Panc1 (cell line): ENCODE results near the gene DIP2C. TPM values are rescaled to one million over a fixed set of nuclear protein-coding genes. Genes with fewer than 3 reads are reported as not detected.
A peak's percentile ranks its signal among the peaks of the same experiment; 100 is the strongest.

Experiments
- ATAC-seq: fragments of 200-7000 bp; cut with Tn5 transposase; 2 replicates; pipeline ENCODE4 v1.9.1; 2020; ENCODE audit warnings: mild to moderate bottlenecking, moderate library complexity
- BruUV-seq: library from RNA; stranded (reverse); fragments of 400-500 nt; replicated peaks from 2 replicates; lab custom pipeline; 2021; lab: Mats Ljungman, UMichigan
- CTCF ChIA-PET: fragments of 300-600 bp; sonication (Branson Sonifier 250); formaldehyde crosslinking; loops from one replicate; lab custom pipeline; 2022; ENCODE audit warnings: antibody characterized with exemption; lab: Charles Lee
- POLR2A ChIA-PET: fragments of 300-600 bp; sonication (Branson Sonifier 250); formaldehyde crosslinking; loops from one replicate; lab custom pipeline; 2022; ENCODE audit warnings: antibody characterized with exemption; lab: Charles Lee
- DNase-seq: peaks from one replicate; pipeline ENCODE4 v3.0.0-alpha.2; 2010; ENCODE audit warnings: low read depth, low spot score
- H3K27ac ChIP-seq: 2 replicates; pipeline ENCODE4 v1.5.1; 2011; ENCODE audit warnings: mild to moderate bottlenecking, low read length, inconsistent platforms
- H3K27me3 ChIP-seq: fragments of 200-500 bp; sonication (Bioruptor generic); 2 replicates; pipeline ENCODE4 v1.6.0; 2014; ENCODE audit warnings: low read length, inconsistent platforms; ENCODE audit not compliant: control insufficient read depth, insufficient read depth
- H3K36me3 ChIP-seq: fragments of 200-500 bp; sonication (Bioruptor generic); 2 replicates; pipeline ENCODE4 v1.5.1; 2014; ENCODE audit warnings: inconsistent platforms, mild to moderate bottlenecking, low read length, moderate library complexity; ENCODE audit not compliant: control insufficient read depth, insufficient read depth
- H3K4me1 ChIP-seq: 2 replicates; pipeline ENCODE4 v1.5.1; 2011; ENCODE audit warnings: inconsistent platforms, mild to moderate bottlenecking, low read length, moderate library complexity; ENCODE audit not compliant: control insufficient read depth, insufficient read depth
- H3K4me3 ChIP-seq, 2 experiments: 2 replicates each; pipeline ENCODE4 v1.5.1; 2011 to 2012; ENCODE audit warnings: low read depth in 2 of 2, low read length in 2 of 2, mild to moderate bottlenecking in 2 of 2, inconsistent platforms in 1 of 2, moderate library complexity in 1 of 2
- H3K9me3 ChIP-seq: fragments of 200-500 bp; sonication (Bioruptor generic); 2 replicates; pipeline ENCODE4 v1.5.1; 2014; ENCODE audit warnings: low read depth, mild to moderate bottlenecking, inconsistent platforms, low read length, moderate library complexity; ENCODE audit not compliant: control insufficient read depth, insufficient read depth
- CTCF ChIP-seq: fragments of 450-650 bp; IDR thresholded peaks from 2 replicates; pipeline ENCODE4 v1.5.1; 2017; ENCODE audit warnings: mild to moderate bottlenecking
- POLR2AphosphoS5 ChIP-seq: IDR thresholded peaks from 2 replicates; pipeline ENCODE4 v1.6.1; 2012; ENCODE audit warnings: mild to moderate bottlenecking, low read depth, low read length, moderate library complexity
- REST ChIP-seq, 2 experiments: IDR thresholded peaks; 2 replicates each; pipeline ENCODE4 v1.6.1; 2011 to 2012; ENCODE audit warnings: low read depth in 2 of 2, control low read depth in 1 of 2, low read length in 1 of 2, mild to moderate bottlenecking in 1 of 2, moderate library complexity in 1 of 2; ENCODE audit not compliant: insufficient read depth in 1 of 2
- SIN3A ChIP-seq: IDR thresholded peaks from 2 replicates; pipeline ENCODE4 v1.6.1; 2012; ENCODE audit warnings: low read depth, mild to moderate bottlenecking, low read length, moderate library complexity, borderline replicate concordance; ENCODE audit not compliant: insufficient read depth
- TCF7L2 ChIP-seq: IDR thresholded peaks from 2 replicates; pipeline ENCODE4 v1.6.1; 2011; ENCODE audit warnings: mild to moderate bottlenecking, low read depth, low read length, inconsistent platforms
- in situ Hi-C: cut with HindIII; loops from 2 replicates; pipeline ENCODE4 v1.10.0; 2016; ENCODE audit warnings: low sequenced_read_pairs, low pct_unique_long_range_greater_than_20kb
- intact Hi-C: fragments of 100-400 bp; cut with micrococcal nuclease; formaldehyde crosslinking; loops from one replicate; pipeline ENCODE4 v1.10.0; 2022; ENCODE audit not compliant: unreplicated experiment
- total RNA-seq: library from RNA; stranded (reverse); gene quantifications from one replicate; pipeline ENCODE4 v1.2.1, GENCODE V29; 2021; ENCODE audit not compliant: unreplicated experiment

Gene DIP2C
- total RNA-seq, 1 experiment from 2014 or later, result 13.2 TPM

- no peaks in the 10 kb centered on the region for H3K36me3 ChIP-seq
- H3K27ac ChIP-seq, result no peak overlapping the region
- H3K9me3 ChIP-seq, result no peaks in the 10 kb centered on the region
- peaks cover 13% of the 10 kb centered on the region for H3K4me1 ChIP-seq
- no peak for ATAC-seq
- BruUV-seq, result no TSS peak
- CTCF ChIA-PET, result no interaction called here
- POLR2A ChIA-PET, result no interaction called here
- intact Hi-C loops (no loop called here), in situ Hi-C loops (no loop called here)
- no peak for DNase-seq
- no peaks in the 10 kb centered on the region for H3K27me3 ChIP-seq
- H3K4me3 ChIP-seq, result no peak overlapping the region
- TF ChIP-seq TCF7L2 (no peak), SIN3A (no peak), POLR2AphosphoS5 (no peak), CTCF (no peak), REST (IDR thresholded peaks at IDR 0.05; ENCODE audit: insufficient read depth in 1 of 2, low read depth in 2 of 2, low read length in 1 of 2) (no peak)
Measured at GRCh38 chr10:456486-456885, 233.0 kb downstream of the DIP2C start.

- H3K4me3 ChIP-seq, result no peak overlapping the region
- ChIA-PET CTCF (no interaction called here), POLR2A (no interaction called here)
- in situ Hi-C loops, result no loop called here
- TF ChIP-seq REST (IDR thresholded peaks at IDR 0.05; ENCODE audit: insufficient read depth in 1 of 2, low read depth in 2 of 2, low read length in 1 of 2) (no peak), SIN3A (no peak), TCF7L2 (no peak), CTCF (no peak), POLR2AphosphoS5 (no peak)
- intact Hi-C loops, result no loop called here
- BruUV-seq, result no TSS peak
- no peaks in the 10 kb centered on the region for H3K36me3 ChIP-seq
- no peaks in the 10 kb centered on the region for H3K27me3 ChIP-seq
- DNase-seq, result peak; percentile 54
- H3K27ac ChIP-seq, result no peak overlapping the region
- peaks cover 13% of the 10 kb centered on the region for H3K4me1 ChIP-seq
- peak; percentile 96 for ATAC-seq
- H3K9me3 ChIP-seq, result no peaks in the 10 kb centered on the region
Measured at GRCh38 chr10:454860-455259, 234.6 kb downstream of the DIP2C start.
